Left ventricle myocardium superior (tissue), 1 donor: Measurements from ENCODE around the gene TMEM248. TPM values are rescaled to one million over a fixed set of nuclear protein-coding genes. Genes with fewer than 3 reads are reported as not detected.
A peak's percentile ranks its signal among the peaks of the same experiment; 100 is the strongest.
"Not testable (repeated sequence)": the region's sequence is repeated elsewhere in the genome, so short reads cannot be mapped to it uniquely, and the experiment has no call there.

Experiments used
- ATAC-seq: fragments of 200-7000 bp; cut with Tn5 transposase; one replicate; pipeline ENCODE4 v1.9.1; 2020; ENCODE audit warnings: mild to moderate bottlenecking, moderate library complexity
- DNase-seq: peaks from one replicate; pipeline ENCODE4 v3.0.0-alpha.2; 2020
- intact Hi-C: fragments of 100-400 bp; cut with micrococcal nuclease; formaldehyde crosslinking; loops from one replicate; pipeline ENCODE4 v1.11.0; 2022
- total RNA-seq: library from RNA; stranded (reverse); fragmentation: NEBNext Ultra II Directional; extraction: Animal tissue kit (Norgen Biotek cat#: 25700); gene quantifications from one replicate; pipeline ENCODE4 v1.2.1, GENCODE V29; 2021
- donor health status: DM: no; HTN: yes; CAD: no; lungs with severe emphysema.

The TMEM248 gene
- total RNA-seq, 1 donor from 2014 or later, result 37.5 TPM

DNA sequence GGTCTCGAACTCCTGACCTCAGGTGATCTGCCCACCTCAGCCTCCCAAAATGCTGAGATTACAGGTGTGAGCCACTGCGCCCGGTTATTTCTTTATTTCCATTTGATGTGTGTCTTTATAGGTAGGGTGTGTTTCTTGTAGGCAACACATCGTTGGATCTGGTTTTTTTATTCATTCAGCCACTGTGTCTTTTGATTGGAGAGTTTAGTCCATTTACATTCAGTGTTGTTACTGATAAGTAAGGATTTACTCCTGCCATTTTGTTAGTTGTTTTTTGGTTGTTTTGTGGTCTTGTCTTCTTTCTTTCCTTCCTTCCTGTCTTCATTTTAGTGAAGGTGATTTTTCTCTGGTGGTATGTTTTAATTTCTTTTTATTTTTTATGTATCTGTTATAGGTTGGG is 16.9 kb downstream of the TMEM248 start:
- ATAC-seq, result no peak
- DNase-seq, result no peak
- intact Hi-C loops, result no loop called here

DNA sequence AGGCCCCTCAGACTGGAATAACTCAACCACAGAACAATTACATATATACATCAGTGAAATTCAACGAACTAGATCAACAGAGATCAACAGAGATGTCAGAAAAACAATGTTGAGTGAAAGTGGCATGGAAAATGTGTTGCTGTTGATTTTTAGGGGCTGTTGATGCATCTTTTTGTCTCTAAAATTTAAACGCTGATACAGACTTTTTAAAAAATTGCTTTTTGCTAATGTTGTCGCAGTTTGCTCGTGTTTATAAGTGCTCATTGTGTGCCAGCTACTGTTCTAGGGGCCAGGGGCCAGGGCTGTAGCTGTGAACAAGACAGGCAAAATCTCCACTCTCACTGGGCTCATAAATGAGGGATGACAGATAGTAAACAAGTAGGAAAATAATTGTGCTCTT is 18.3 kb downstream of the TMEM248 start:
- no peak for DNase-seq
- intact Hi-C loops, result no loop called here
- no peak for ATAC-seq

DNA sequence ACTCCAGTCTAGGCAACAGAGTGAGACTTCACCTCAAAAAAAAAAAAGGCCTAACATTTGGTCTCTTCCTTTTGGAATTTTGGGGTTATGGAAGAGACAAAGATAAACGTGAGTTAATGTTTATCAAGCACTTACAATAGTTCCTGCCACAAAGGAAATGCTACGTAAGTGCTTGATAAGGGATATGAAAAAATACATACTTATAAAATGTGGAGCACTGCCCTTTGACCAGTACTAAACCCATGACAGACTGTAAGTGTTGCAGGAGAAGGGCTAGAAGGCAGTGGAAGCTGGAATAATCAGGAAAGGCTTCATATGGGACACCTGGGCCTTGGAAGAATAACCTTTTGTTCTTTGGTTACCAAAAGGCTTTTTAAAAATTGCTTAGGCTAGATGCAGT is 25.5 kb downstream of the TMEM248 start:
- DNase-seq (no peak), ATAC-seq (no peak)
- intact Hi-C loops, result no loop called here

DNA sequence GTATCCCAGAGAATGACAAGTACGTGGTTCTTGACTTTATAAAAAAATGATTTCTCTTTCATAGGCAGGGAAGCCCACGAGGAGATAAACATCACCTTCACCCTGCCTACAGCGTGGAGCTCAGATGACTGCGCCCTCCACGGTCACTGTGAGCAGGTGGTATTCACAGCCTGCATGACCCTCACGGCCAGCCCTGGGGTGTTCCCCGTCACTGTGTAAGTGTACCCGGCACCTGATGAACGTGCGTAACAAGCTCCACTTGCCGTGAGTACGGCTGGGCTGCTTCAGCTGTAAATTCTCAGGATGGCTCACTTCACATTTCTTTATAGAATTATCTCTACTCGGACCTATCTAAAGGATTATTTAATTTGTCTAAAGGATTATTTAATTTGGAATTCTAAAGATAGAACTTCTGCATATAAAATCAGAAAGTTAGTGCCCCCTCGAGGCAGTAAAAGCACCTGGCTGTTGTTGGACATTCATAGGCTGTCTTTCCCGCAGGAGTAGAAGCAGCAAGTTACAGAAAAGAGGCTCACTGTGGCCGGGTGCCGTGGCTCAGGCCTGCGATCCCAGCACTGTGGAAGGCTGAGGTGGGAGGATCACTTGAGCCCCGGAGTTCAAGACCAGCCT is 27.6 kb downstream of the TMEM248 start:
- no peak for ATAC-seq
- intact Hi-C loops, result no loop called here

DNA sequence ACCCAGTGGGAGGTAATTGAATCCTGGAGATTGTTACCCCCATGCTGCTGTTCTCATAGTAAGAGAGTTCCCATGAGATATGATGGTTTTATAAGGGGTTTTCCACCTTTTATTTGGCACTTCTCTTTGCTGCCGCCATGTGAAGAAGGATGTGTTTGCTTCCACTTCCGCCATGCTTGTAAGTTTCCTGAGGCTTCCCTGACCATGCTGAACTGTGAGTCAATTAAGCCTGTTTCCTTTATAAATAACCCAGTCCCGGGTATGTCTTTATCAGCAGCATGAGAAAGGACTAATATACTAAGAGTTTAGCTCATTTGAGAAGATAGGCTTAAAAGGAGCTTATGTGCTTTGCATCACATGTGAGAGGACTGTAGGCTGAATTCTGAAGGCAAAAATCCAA is 29.3 kb downstream of the TMEM248 start:
- DNase-seq, result no peak
- intact Hi-C loops, result no loop called here
- ATAC-seq, result no peak

More for the DNA sequence above, 27.6 kb downstream of the TMEM248 start:
- no peak for DNase-seq

- intact Hi-C loops, result no loop called here
- ATAC-seq, result no peak
- no peak for DNase-seq
Measured at GRCh38 chr7:66950763-66951162, 29.7 kb downstream of the TMEM248 start.

- DNase-seq (no peak), ATAC-seq (no peak)
- intact Hi-C loops, result no loop called here
Measured at GRCh38 chr7:66952343-66953043, 31.5 kb downstream of the TMEM248 start.

DNA sequence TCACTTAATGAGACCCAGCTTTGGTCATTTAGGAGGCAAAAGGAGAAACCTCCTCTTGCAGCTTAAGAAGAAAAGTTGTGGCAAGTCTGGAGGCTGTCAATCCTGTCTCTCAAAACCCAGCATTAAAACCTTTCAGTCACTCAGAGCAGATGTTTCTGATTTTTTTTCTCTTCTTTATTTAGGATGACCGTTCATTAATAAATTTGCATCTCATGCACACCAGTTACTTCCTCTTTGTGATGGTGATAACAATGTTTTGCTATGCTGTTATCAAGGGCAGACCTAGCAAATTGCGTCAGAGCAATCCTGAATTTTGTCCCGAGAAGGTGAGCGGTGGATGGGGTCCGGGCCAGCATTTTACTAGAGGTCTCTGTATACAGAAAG is 32.0 kb downstream of the TMEM248 start:
- ATAC-seq, result no peak
- DNase-seq, result no peak
- intact Hi-C loops, result no loop called here

DNA sequence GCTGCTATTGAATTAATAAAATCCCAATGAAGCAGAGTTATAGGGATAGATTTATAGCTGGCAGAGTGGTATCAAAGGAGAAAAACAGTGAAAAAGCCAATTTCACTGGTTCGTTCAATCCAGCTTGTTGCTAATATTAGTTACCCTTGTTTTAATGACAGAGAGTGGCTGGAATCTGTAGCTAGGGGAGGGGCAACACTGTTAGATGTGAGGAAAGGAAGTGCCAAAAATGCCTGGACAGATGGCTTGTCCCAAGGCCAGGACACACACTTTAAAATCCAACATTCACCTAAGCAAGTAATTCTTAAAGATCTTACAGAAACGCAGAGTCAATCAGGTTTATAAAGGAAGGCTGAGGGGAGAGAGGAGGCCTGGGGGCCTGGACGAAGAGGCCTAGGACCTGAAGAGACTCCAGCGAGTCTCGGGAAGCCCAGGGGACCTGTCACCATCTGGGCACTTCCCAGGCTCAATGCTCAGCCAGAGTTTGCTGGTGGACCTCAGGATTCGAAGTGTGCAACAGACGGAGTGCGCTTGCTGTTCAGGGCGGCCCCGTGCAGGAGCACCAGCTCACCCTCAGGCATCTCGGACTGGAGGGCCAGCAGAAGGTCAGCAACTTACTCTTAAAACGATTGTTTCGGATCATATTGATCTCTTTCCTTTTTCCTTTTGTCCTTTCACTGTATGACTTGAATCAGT is 36.7 kb downstream of the TMEM248 start:
- ATAC-seq, result peak; percentile 68
- intact Hi-C loops, result no loop called here
- no peak for DNase-seq

DNA sequence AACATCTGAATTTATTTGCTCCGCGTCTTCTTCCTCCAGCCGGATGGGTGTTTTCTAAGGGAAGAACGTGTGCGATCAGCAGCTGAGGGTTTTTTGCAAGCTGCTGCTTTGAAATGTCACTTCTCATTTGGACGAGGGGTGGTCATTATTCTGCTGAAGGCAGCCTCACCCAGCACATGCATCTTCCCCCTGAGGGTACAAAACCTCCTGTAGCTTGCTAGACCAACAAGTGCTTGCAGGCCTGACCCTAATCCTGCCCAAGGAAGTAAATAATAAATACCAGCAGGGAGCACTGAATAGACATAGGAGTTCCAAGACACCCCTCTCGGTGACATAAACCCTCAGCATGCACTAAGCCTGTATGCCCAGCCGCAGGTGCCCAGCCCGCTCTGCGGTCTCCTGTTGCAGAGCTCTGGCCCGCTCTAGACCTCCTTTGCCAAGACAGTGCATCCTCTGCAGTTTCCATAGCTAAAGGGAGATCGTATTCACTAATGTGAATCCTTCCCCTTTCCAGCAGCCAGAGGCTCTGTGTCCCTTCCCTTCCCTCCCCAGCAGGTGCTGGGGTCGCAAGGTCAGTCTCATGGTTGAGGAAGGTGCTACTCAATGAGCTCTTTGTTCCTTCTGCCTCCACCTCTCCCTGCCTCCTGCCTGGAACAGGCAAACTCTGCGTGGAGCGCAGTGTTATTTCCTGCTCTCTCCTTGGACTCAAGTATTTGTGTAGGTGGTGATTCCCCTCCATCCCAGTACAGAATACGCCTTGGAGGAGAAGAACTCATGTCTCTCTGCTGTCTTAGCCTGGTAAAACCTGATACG is 37.7 kb downstream of the TMEM248 start:
- no peak for DNase-seq
- intact Hi-C loops, result no loop called here
- no peak for ATAC-seq

- ATAC-seq, result no peak
Measured at GRCh38 chr7:66960192-66960591, 39.2 kb downstream of the TMEM248 start.

DNA sequence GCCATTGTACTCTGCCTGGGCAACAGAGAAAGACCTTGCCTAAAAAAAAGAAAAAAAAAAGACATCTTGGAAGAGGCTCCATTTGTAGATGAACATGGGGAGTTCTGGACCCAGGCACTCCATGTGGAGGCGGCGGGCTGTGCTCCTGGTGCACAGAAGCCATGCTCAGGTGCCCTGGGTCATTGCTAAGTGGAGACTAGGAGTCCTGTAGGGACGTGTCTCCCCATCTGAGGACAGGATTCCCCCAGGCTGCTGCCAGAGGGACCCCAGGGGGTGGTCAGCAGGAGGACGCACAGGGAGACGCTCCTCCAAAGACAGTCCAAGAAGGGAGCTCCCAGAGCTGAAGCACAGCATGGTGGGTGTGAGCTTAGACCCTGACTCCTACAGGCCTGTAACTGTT is 40.1 kb downstream of the TMEM248 start:
- intact Hi-C loops, result no loop called here
- ATAC-seq, result no peak
- no peak for DNase-seq

More at GRCh38 chr7:66960192-66960591, 39.2 kb downstream of the TMEM248 start:
- no peak for DNase-seq
- intact Hi-C loops, result no loop called here

GRCh38 chr7:66964411-66964810 is 43.4 kb downstream of the TMEM248 start:
- DNase-seq (no peak), ATAC-seq (no peak)

GRCh38 chr7:66967029-66967428 is 46.0 kb downstream of the TMEM248 start:
- intact Hi-C loops, result no loop called here
- DNase-seq (no peak), ATAC-seq (no peak)

More at GRCh38 chr7:66964411-66964810, 43.4 kb downstream of the TMEM248 start:
- intact Hi-C loops, result no loop called here

DNA sequence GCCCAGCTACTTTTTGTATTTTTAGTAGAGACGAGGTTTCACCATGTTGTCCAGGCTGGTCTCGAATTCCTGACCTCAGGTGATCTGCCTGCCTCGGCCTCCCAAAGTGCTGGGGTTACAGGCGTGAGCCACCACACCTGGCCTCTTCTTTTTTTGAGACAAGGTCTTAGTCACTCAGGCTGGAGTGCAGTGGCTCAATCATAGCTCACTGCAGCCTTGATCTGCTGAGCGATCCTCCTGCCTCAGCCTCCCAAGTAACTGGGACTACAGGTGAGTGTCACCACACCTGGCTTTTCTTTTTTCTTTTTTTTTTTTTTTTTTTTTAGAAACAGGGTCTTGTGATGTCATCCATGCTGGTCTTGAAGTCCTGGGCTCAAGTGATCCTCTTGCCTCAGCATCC is 48.0 kb downstream of the TMEM248 start:
- DNase-seq, intact Hi-C loops, ATAC-seq: not testable (repeated sequence)

DNA sequence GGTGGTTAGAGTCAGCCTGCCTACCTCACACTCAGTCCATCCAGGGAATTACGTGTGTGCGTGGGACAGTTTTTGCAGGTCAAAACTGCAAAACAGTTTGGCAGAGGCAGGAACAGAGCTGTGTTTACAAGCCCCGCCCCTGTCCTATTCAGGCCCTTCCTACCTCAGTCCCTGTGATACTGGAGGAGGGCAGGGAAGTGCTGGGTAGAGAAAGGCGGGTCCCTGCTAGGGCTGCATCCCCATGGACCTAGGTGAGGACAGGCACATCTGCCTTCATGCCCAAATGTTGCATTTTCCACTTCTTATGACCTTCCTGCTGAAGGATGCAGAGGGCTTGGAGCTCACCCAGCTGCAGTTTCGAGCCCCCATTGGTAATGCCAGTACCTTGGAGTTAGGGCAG is 49.3 kb downstream of the TMEM248 start:
- DNase-seq (no peak), ATAC-seq (no peak)
- intact Hi-C loops, result no loop called here

DNA sequence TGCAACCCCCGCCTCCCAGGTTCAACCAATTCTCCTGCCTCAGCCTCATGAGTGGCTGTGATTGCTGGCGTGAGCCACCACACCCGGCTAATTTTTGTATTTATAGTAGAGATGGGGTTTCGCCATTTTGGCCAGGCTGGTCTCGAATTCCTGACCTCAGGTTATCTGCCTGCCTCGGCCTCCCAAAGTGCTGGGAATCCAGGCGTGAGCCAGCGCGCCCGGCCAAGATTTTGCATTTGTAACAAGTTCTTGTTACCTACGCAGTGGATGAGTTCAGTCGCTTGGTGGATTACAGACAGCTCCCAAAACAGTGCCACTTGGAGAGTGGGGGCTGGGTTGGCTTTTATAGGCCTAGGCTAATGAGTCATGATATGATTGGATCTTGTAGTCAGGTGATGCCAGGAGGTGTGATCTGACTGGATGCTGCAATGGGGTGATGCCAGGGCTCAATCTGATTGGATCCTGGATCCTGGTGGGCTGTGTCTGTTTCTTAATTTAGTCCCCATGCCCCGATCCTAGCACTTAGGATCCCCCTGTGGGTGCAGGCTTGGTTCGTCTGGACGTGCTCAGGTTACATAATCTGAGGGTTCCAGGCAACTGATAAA is 54.1 kb downstream of the TMEM248 start:
- ATAC-seq, result no peak

DNA sequence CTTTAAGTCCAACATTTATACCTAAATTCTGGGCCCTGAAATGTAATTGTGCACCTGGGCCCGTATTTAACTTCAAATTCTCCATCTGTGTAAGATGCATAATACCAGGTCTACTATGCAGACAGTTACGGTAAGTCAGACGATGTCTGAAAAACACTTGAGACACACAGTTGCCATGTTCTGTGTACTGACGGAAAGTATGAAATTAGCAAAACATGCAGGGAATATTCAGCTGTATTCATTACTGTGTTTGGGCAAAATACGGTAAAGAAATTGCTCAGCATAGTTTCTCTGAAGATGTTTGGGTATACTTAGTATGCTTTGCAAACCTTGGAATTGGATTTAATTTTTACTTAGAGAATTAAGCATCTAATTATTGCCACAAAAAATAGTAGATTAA is 57.3 kb downstream of the TMEM248 start:
- intact Hi-C loops, ATAC-seq, DNase-seq: not testable (repeated sequence)

More for the DNA sequence above, 54.1 kb downstream of the TMEM248 start:
- intact Hi-C loops, result no loop called here
- no peak for DNase-seq

GRCh38 chr7:66979013-66979412 is 58.0 kb downstream of the TMEM248 start:
- ATAC-seq, DNase-seq, intact Hi-C loops: not testable (repeated sequence)
